Measurements from ENCODE around the gene PRDM2. TPM values are rescaled to one million over a fixed set of nuclear protein-coding genes. Genes with fewer than 3 reads are reported as not detected.

Gene PRDM2
- total and polyA plus RNA-seq, 2 experiments from 2014 or later, result 11.5 to 18.6 TPM

- H2AFZ ChIP-seq, result no peak overlapping the region
- 87% methylated on average over 1 of the region's 1 CpG for WGBS (ENCODE audit: low lambda C conversion rate, missing lambda C conversion rate)
- H3K4me3 ChIP-seq, result no peak overlapping the region
- no peaks in the 10 kb centered on the region for H4K20me1 ChIP-seq (ENCODE audit: insufficient read depth, poor library complexity, severe bottlenecking)
- H3K79me2 ChIP-seq, result peaks cover 5% of the 10 kb centered on the region
- no peaks in the 10 kb centered on the region for H3K9me3 ChIP-seq (ENCODE audit: low read depth)
- H3K4me1 ChIP-seq (ENCODE audit: insufficient read depth), result no peaks in the 10 kb centered on the region
- DNase-seq (ENCODE audit: low spot score), result no peak
- H3K9me2 ChIP-seq (replicated peaks; ENCODE audit: insufficient read depth), result no peaks in the 10 kb centered on the region
- no peaks in the 10 kb centered on the region for H3K36me3 ChIP-seq (replicated peaks; ENCODE audit: insufficient read depth, low read depth)
- H3K27me3 ChIP-seq, result no peaks in the 10 kb centered on the region
- TF ChIP-seq CTCF (IDR thresholded peaks at IDR 0.05; ENCODE audit: poor library complexity), result no peak
- TF ChIP-seq EZH2 (IDR thresholded peaks at IDR 0.05; ENCODE audit: borderline replicate concordance), result no peak
- TF ChIP-seq EZH2phosphoT487 (IDR thresholded peaks at IDR 0.05; ENCODE audit: low read depth, severe bottlenecking, unreplicated experiment), result no peak
- no peak overlapping the region for H3K4me2 ChIP-seq
- H3K27ac ChIP-seq, result no peak overlapping the region
Observed at GRCh38 chr1:13733711-13734110, 33.7 kb downstream of the PRDM2 start.

GRCh38 chr1:13735168-13735930 lies 35.4 kb downstream of the PRDM2 start:
- 70% methylated on average over 11 of the region's 11 CpGs for WGBS (ENCODE audit: low lambda C conversion rate, missing lambda C conversion rate)
- TF ChIP-seq CTCF (IDR thresholded peaks at IDR 0.05; ENCODE audit: poor library complexity) (no peak), EZH2phosphoT487 (IDR thresholded peaks at IDR 0.05; ENCODE audit: low read depth, severe bottlenecking, unreplicated experiment) (no peak), EZH2 (IDR thresholded peaks at IDR 0.05; ENCODE audit: borderline replicate concordance) (no peak)
- Histone ChIP-seq H3K27ac (no peak overlapping the region), H3K79me2 (no peaks in the 10 kb centered on the region), H2AFZ (no peak overlapping the region), H3K9me3 (ENCODE audit: low read depth) (no peaks in the 10 kb centered on the region), H4K20me1 (ENCODE audit: insufficient read depth, poor library complexity, severe bottlenecking) (no peaks in the 10 kb centered on the region), H3K36me3 (replicated peaks; ENCODE audit: insufficient read depth, low read depth) (no peaks in the 10 kb centered on the region), H3K4me1 (ENCODE audit: insufficient read depth) (no peaks in the 10 kb centered on the region), H3K9me2 (replicated peaks; ENCODE audit: insufficient read depth) (no peaks in the 10 kb centered on the region), H3K27me3 (no peaks in the 10 kb centered on the region), H3K4me3 (no peak overlapping the region), H3K4me2 (no peak overlapping the region)
- no peak for DNase-seq (ENCODE audit: low spot score)

GRCh38 chr1:13737398-13737797 lies 37.4 kb downstream of the PRDM2 start:
- Histone ChIP-seq H4K20me1 (ENCODE audit: insufficient read depth, poor library complexity, severe bottlenecking) (no peaks in the 10 kb centered on the region), H3K9me3 (ENCODE audit: low read depth) (no peaks in the 10 kb centered on the region), H3K4me1 (ENCODE audit: insufficient read depth) (no peaks in the 10 kb centered on the region), H3K79me2 (no peaks in the 10 kb centered on the region), H3K36me3 (replicated peaks; ENCODE audit: insufficient read depth, low read depth) (no peaks in the 10 kb centered on the region), H3K9me2 (replicated peaks; ENCODE audit: insufficient read depth) (no peaks in the 10 kb centered on the region), H3K27ac (no peak overlapping the region), H3K27me3 (no peaks in the 10 kb centered on the region), H3K4me2 (no peak overlapping the region), H3K4me3 (no peak overlapping the region), H2AFZ (no peak overlapping the region)
- TF ChIP-seq EZH2phosphoT487 (IDR thresholded peaks at IDR 0.05; ENCODE audit: low read depth, severe bottlenecking, unreplicated experiment) (no peak), CTCF (IDR thresholded peaks at IDR 0.05; ENCODE audit: poor library complexity) (no peak), EZH2 (IDR thresholded peaks at IDR 0.05; ENCODE audit: borderline replicate concordance) (no peak)
- DNase-seq (ENCODE audit: low spot score), result no peak
